Measurements from ENCODE around the gene CAPN10.
A peak's percentile ranks its signal among the peaks of the same experiment; 100 is the strongest.

Gene CAPN10

DNA sequence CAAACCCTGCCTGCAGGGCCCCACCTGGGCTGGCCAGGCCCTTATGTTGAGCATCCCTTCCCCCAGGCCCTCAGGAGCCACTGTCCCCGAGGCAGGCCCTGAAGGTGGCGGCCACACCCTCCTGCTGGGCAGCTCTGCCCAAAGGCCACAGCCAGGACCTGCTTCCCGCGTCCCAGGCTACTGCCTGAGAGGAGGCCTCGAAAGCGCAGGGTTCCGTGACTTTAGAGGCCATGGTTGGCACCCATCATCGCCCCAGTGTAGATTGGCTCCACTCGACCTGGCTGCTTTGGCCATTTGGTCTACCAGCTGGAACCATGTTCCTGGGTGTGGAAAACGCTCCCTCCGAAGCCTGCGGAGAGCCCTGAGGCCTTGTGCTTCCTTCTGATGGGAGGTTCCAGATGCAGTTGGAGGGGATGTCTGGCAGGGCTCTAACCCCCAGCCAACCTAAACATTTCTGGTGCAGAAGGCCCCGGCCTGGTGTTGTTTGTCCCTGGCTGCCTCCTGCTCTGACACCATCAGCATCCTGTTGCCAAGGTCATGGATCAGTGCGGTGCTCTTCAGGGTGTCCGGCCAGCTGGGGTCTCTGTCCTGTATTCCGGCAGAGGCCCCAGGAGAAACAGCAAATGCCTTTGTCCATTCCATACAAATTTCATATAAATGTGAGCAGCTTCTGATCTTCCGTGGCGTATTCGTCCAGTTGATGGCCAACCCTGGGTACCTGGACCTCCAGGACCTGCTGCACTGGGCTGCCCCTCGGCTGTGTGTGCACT is 14.7 kb downstream of the CAPN10 start:
- TF ChIP-seq POLR2AphosphoS5 (IDR thresholded peaks at IDR 0.05; ENCODE audit: low read depth, low read length) = no peak
- no peak for TF ChIP-seq POLR2A (IDR thresholded peaks at IDR 0.05; ENCODE audit: low read depth, low read length)
- TF ChIP-seq TAF1 (IDR thresholded peaks at IDR 0.05; ENCODE audit: borderline replicate concordance, low read depth, low read length) = no peak
- no peak for FAIRE-seq

DNA sequence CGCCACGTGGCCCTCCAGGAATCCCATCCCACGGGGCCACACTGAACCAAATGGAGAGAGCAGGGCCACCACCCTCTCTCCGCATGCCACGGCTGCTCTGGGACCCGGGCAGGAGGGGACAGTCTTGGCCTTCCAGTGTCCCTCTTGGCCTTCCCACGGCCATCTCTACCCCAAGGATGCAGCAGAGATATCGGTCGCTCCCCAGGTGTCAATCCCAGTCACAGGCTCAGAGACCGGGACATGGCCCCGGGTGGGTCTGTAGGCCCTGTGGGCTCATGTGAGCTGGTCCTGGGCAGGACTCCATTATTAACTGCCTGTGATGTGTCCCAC is 15.3 kb downstream of the CAPN10 start:
- no peak for DNase-seq (ENCODE audit: insufficient read length)
- no peak for FAIRE-seq
- no peak for TF ChIP-seq POLR2A (IDR thresholded peaks at IDR 0.05; ENCODE audit: low read depth, low read length)
- TF ChIP-seq POLR2AphosphoS5 (IDR thresholded peaks at IDR 0.05; ENCODE audit: low read depth, low read length) = no peak
- TF ChIP-seq TAF1 (IDR thresholded peaks at IDR 0.05; ENCODE audit: borderline replicate concordance, low read depth, low read length) = no peak

More for the DNA sequence above, 14.7 kb downstream of the CAPN10 start:
- no peak for DNase-seq (ENCODE audit: insufficient read length)

DNA sequence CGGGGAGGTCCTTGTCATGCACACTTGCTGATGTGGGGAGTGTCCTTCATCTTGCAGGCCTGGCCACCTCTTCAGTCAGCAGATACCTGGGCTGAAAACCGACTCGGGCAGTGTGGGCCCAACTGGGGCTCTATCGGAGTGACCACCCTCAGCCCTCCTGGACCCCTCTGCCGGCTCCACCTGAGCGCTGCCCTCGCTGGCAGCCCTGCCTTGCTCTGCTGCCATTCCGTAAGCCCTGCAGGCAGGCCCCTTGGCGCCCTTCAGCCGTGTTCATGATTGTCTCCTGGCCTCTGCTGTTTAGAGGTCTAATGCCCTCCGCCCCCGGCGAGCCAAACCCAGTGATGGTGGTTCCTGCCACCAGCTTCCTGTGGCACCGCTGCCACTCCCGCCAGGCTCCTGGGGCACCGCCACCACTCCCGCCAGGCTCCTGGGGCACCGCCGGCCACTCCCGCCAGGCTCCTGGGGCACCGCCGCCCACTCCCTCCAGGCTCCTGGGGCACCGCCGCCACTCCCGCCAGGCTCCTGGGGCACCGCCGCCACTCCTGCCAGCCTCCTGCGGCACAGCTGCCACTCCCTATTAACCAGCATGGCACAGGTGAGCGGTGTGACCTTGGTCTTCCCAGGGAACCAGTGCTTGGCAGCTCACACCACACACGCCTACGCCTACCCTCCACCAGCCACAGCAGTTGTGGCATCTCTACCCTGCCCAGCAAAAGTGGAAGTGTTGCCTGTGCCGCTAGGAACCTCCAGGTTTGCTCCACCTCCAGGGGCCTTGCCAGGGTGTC is 15.9 kb downstream of the CAPN10 start:
- no peak for TF ChIP-seq TAF1 (IDR thresholded peaks at IDR 0.05; ENCODE audit: borderline replicate concordance, low read depth, low read length)
- no peak for TF ChIP-seq POLR2AphosphoS5 (IDR thresholded peaks at IDR 0.05; ENCODE audit: low read depth, low read length)
- TF ChIP-seq POLR2A (IDR thresholded peaks at IDR 0.05; ENCODE audit: low read depth, low read length) = no peak
- DNase-seq (ENCODE audit: insufficient read length) (no peak), FAIRE-seq (no peak)

DNA sequence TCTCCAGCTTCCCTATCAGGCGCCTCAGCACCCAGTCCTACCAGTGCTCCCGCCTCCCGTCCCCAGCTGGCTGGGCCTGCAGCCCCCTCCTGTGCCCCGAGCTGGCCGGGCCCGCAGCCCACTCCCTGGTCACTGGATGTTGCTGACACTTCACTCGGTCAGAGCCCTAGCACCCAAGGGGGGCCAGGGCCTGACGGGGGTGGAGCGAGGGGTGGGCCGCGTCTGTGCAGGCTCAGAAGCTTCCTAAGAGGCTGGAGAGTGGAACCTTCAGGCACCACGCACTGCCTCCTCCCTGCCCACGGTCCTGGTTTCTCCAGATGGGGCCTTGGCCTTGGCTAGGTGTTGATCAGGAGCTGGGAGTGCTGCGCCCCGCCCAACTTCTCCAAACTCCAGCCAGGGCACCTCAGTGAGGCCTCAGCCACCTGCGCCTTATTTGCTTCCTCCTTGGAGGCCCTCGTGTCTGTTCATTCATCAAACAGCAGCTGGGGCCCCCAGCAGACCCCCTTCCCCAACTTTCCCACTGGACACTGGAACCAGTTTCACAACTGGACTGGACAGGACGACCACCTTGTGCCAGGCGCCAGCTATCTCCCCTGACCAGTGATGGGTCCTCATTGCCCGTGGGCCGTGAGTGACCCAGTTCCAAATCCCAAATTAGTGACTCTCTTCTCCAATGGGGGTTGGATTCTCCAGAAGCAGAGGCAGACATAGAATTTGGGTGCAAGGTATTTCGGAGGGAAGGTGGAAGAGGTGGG is 16.7 kb downstream of the CAPN10 start:
- TF ChIP-seq TAF1 (IDR thresholded peaks at IDR 0.05; ENCODE audit: borderline replicate concordance, low read depth, low read length) (no peak), POLR2A (IDR thresholded peaks at IDR 0.05; ENCODE audit: low read depth, low read length) (no peak), POLR2AphosphoS5 (IDR thresholded peaks at IDR 0.05; ENCODE audit: low read depth, low read length) (no peak)
- no peak for DNase-seq (ENCODE audit: insufficient read length)
- FAIRE-seq = no peak

DNA sequence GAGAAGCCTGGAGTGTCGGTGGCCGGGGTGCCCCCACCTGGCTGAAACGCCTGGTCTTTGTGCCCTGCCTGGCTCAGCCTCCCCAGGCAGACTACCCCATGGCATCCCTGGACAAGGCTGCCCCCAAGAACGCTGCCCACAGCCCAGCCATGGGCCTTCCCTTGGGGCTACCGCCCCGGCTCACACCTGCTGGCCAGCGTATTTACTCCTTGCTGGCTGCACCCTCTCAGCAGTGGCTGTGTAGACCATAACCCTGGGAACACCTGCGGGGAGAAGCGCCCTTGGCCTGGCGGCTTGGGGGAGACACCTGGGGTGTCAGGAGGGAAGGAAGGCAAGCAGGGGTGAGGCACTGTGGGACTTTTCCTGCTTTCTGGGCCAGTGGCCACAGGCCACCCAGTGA is 17.3 kb downstream of the CAPN10 start:
- FAIRE-seq = no peak
- no peak for DNase-seq (ENCODE audit: insufficient read length)
- TF ChIP-seq TAF1 (IDR thresholded peaks at IDR 0.05; ENCODE audit: borderline replicate concordance, low read depth, low read length) (no peak), POLR2AphosphoS5 (IDR thresholded peaks at IDR 0.05; ENCODE audit: low read depth, low read length) (no peak), POLR2A (IDR thresholded peaks at IDR 0.05; ENCODE audit: low read depth, low read length) (no peak)

DNA sequence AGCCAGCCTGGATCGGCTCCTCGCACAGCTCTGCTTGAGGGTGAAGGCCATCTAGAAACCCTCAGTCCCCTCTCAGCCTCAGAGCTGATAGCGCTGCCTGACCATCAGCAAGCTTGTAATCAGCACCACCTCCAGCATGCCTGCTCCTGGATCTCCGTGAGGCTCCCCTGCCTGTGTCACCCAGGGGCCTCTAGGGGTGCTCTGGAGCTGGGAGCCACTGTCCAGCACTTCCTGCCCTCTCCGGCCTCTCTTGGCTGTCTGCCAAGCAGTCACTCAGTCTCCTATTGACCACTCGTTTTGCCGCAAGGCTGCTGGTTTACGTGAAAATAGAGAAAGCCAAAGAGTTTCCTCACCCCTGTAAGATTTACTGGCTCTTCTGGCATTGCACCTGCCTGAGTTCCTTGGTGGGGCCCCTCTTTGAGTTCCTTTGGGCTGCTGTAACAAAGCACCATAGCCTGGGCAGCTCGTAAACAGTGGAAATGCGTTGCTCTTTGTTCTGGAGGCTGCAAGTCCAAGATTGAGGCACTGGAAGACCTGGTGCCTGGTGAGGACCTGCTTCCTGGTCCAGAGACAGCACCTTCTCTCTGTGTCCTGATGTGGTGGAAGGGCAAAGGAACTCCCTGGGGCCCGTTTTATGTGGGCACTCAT is 17.9 kb downstream of the CAPN10 start:
- FAIRE-seq = no peak

DNA sequence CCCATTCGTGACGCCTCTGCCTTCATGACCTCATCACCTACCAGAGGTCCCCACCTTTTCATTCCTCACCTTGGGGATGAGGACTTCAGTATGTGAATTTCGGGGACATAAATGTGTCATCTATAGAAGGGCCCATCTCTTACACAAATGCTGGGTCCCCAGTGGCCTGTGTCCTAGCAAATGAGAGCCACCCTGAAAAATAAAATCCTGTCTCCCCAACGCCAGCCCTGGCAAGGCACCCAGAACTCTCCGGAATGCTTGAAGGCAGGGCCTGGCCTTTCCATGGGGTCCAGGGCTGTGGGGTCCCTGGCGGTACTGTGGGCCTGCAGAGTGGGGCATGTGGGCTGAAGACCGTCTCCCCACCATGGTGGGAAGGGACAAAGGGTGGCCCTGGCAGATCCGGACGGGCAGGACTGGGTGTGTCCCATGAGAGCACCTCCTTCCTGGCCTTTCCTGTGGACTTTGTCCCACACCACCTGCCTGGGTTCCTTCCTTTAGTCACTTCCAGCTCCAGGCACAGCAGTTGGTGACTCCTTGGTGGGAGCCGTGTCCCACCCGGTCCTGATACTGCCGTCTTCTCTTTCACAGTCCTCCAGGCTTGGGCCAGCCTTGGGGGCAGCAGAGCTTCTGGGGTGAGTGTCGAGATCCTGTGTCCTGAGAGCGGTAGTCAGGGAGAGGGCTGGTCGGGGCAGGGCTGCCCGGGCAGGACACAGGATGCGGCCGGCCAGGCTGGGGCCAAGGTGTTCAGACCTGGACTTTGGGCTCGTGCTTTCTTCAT is 18.6 kb downstream of the CAPN10 start:
- FAIRE-seq (no peak), DNase-seq (ENCODE audit: insufficient read length) (no peak)
- TF ChIP-seq TAF1 (IDR thresholded peaks at IDR 0.05; ENCODE audit: borderline replicate concordance, low read depth, low read length) = no peak
- no peak for TF ChIP-seq POLR2A (IDR thresholded peaks at IDR 0.05; ENCODE audit: low read depth, low read length)
- no peak for TF ChIP-seq POLR2AphosphoS5 (IDR thresholded peaks at IDR 0.05; ENCODE audit: low read depth, low read length)

More for the DNA sequence above, 17.9 kb downstream of the CAPN10 start:
- DNase-seq (ENCODE audit: insufficient read length) = no peak
- TF ChIP-seq POLR2A (IDR thresholded peaks at IDR 0.05; ENCODE audit: low read depth, low read length) (no peak), POLR2AphosphoS5 (IDR thresholded peaks at IDR 0.05; ENCODE audit: low read depth, low read length) (no peak), TAF1 (IDR thresholded peaks at IDR 0.05; ENCODE audit: borderline replicate concordance, low read depth, low read length) (no peak)

DNA sequence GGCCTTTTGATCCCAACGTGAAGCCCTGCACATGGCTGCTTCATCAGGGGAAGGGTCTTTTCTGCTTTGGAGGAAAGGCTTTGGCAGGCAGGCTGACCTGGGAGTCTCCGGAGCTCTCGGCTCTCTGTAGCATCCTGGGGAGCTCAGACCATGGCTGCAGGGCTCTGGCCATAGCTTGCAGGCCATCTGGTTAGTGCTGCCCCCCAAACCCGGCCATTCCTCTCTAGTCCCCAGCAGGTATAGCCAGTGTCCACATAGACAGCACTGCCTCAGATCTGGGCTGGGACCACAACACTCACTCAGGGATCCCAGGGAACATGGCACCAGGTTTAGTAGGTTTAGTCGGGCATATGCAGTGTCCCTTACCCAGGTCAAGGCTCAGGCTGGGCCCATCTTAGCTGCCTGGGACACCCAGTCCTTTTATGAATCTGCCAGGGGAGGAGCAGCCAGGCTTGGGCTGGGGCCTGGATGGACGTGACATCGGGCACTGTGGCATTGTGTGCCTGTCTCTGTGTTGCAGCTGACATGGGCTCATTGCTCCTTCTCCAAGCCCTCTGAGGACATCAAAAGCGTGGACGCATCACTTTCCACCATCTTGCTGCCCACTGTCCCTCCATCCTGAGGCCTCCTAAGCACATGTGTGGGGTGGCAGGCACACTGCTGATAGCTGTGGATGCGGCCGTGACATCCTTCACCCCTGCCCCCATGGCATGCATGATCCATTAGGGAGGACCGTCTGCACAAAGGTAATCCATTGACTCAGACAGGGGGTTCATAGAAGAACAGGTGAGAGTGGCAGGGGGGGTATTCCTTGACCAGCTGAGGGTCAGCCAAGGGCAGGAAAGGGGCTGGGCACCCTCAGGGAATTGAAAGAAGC is 19.6 kb downstream of the CAPN10 start:
- peak; percentile 5 for DNase-seq (ENCODE audit: insufficient read length)
- TF ChIP-seq TAF1 (IDR thresholded peaks at IDR 0.05; ENCODE audit: borderline replicate concordance, low read depth, low read length) (no peak), POLR2AphosphoS5 (IDR thresholded peaks at IDR 0.05; ENCODE audit: low read depth, low read length) (no peak), POLR2A (IDR thresholded peaks at IDR 0.05; ENCODE audit: low read depth, low read length) (no peak)
- no peak for FAIRE-seq

DNA sequence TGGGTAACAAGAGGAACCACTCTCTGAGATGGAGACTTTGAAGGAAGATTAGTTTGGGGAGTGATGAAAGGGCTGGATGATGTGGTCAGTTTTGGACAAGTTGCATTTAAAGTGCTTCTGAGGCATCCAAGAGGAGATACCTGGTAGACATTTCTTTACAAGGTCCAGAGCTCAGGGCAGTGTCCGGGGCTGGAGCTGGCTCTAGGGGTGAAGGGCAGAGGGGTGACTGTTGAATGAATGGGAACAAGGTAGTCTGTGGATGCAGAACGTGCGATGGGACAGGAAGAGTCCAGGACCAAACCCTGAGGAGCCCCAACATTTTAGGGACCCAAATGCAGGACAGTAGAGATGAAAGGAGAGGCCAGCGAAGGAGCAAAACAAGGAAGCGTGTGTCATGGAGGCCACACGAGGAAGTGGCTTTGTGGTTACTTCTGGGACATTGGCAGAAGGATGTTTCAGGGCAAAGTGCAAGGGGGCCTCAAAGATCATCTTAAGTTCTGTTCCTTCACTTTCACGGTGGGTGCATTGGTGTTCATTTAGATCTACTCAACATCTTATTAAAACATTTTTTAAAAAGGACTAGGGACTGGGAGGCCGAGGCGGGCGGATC is 25.2 kb downstream of the CAPN10 start:
- TF ChIP-seq POLR2A (IDR thresholded peaks at IDR 0.05; ENCODE audit: low read depth, low read length) (no peak), POLR2AphosphoS5 (IDR thresholded peaks at IDR 0.05; ENCODE audit: low read depth, low read length) (no peak), TAF1 (IDR thresholded peaks at IDR 0.05; ENCODE audit: borderline replicate concordance, low read depth, low read length) (no peak)
- DNase-seq (ENCODE audit: insufficient read length) = no peak
- FAIRE-seq = no peak

Data from GM12892 (cell line).